ENCODE results near the gene ANO1.

DNA sequence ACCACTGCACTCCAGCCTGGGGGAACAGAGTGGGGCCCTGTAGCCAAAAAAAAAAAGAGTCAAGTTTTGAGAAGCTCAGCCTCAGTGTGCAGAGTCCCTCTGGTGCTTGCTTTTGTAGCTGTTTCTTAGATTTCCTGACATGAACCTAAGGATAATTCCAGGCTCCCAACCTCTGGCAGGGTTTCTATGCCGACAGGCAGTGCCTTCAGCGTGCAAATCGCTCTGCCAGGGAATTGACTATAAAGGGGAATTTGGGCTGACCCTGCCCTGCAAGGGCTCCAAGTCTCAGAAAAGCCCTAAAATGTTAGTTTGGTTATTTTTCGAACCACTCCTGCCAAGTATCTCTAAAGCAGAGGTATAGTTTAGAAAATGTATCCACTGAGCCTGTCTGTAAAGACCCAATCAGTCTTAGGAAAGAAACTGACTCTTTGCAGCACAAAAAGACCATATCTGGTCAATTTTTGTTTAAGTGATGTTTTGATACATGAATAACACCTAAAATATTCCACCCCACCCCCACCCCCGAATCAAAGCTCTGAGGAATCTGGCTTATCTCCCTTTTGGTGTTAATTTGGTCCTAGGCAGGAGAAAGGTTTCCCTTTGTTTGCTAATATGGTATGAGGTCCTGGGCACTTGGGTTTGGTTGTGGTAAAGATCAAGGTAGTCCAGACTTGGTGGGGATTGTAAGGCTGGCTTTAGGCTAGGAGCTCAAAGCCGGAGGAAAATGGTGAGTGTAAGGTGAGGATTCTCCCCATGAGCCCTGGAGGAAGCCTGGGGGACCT, 49.7 kb downstream of the ANO1 start:
- no peak for TF ChIP-seq CTCF (IDR thresholded peaks at IDR 0.05; ENCODE audit: insufficient read depth, low read length, poor library complexity, severe bottlenecking)
- TF ChIP-seq EZH2phosphoT487 (conservative IDR thresholded peaks at IDR 0.05; ENCODE audit: low read length) = no peak

All from SU-DHL-6 (cell line).